HG02798 (cell line): ENCODE results near the gene CCNJL.
A peak's percentile ranks its signal among the peaks of the same experiment; 100 is the strongest.
"Not testable (repeated sequence)": the region's sequence is repeated elsewhere in the genome, so short reads cannot be mapped to it uniquely, and the experiment has no call there.

ENCODE experiments used
- ATAC-seq: cut with Tn5 transposase; IDR thresholded peaks from one replicate; pipeline ENCODE4 v1.9.1; 2021; ENCODE audit warnings: mild to moderate bottlenecking; ENCODE audit not compliant: unreplicated experiment, poor library complexity

CCNJL gene, protein sequence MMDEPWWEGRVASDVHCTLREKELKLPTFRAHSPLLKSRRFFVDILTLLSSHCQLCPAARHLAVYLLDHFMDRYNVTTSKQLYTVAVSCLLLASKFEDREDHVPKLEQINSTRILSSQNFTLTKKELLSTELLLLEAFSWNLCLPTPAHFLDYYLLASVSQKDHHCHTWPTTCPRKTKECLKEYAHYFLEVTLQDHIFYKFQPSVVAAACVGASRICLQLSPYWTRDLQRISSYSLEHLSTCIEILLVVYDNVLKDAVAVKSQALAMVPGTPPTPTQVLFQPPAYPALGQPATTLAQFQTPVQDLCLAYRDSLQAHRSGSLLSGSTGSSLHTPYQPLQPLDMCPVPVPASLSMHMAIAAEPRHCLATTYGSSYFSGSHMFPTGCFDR

GRCh38 chr5:160312134-160312959 lies at the start of gene CCNJL:
CCNJL (minus strand) TSS chr5:160312564; CDS start chr5:160311923, 641 bp downstream.
- peak; percentile 48 for ATAC-seq

DNA sequence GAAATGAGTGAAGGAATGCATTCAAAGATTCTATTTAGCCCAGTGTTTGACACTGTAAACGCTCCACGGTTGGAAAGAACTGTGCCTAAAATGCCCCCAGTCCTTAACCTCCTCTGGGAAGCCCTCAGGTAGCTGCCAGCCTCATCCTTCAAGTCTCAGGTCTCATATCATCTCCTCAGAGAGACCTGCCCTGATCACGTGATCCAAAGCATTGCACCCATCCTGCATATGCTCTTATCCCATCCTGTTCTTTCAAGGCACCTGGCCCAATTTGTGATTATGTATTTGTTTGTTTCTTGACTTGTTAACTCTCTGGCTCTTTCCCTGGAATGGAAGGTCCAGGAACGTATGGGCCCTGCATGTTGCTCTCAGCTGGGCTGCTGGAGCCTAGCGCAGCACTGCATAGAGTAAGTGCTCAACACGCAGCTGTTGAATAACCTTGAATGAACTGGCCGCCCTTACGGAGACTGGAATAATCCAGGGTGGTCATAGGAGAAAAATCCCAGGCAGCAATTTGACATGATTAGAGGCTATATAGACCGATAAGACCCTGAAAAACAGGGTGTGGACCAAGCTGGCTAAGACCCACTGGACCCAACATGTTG lies 49.4 kb upstream of the CCNJL start:
- no peak for ATAC-seq

- no peak for ATAC-seq
Measured at GRCh38 chr5:160360310-160360709, 47.9 kb upstream of the CCNJL start.

- ATAC-seq = no peak
Measured at GRCh38 chr5:160359816-160360215, 47.5 kb upstream of the CCNJL start.

- no peak for ATAC-seq
Measured at GRCh38 chr5:160359242-160359641, 46.9 kb upstream of the CCNJL start.

GRCh38 chr5:160357861-160358411 lies 45.6 kb upstream of the CCNJL start:
- no peak for ATAC-seq

DNA sequence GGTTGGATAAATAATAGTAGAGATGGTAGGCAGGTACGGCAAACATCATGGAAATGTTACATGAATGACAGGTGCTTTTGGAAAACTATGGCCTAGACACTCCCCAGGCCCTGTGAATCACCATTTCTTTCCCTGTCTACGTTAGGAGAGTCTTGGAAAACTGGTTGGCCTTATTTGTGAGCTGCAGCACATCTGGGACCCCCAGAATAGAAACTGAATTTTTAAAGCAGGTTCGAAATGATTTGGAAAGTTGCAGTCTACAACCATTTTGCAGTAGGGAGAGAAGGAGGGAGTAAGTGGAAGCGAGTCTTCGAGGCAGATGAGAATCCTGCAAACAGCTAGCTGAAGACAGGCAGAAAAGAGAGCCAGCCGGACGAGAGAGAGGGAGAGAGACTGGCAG lies 45.0 kb upstream of the CCNJL start:
- no peak for ATAC-seq

- no peak for ATAC-seq
Measured at GRCh38 chr5:160356550-160357347, 44.4 kb upstream of the CCNJL start.

- no peak for ATAC-seq
Measured at GRCh38 chr5:160354666-160355065, 42.3 kb upstream of the CCNJL start.

- ATAC-seq = no peak
Measured at GRCh38 chr5:160353379-160353778, 41.0 kb upstream of the CCNJL start.

DNA sequence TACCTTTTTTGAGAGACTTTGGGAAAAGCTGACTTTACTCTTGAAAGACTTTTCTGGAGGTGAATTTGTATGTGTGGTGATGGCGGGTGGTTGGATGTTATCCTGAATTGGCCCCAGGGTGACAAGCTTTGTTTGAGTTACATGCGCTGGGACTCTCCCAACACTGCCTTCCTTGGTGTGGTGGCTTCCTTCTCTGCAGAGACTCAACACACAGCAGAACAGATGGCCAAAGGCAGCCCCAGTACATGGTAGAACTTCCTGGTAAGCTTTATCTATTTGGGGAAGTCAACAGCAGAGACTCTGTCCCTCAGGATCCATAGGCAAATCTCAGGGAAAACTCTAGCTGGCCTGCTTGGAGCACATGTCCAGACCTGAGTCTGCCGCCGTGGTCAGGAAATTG lies 39.9 kb upstream of the CCNJL start:
- ATAC-seq = no peak

GRCh38 chr5:160349935-160350303 lies 37.6 kb upstream of the CCNJL start:
- no peak for ATAC-seq

DNA sequence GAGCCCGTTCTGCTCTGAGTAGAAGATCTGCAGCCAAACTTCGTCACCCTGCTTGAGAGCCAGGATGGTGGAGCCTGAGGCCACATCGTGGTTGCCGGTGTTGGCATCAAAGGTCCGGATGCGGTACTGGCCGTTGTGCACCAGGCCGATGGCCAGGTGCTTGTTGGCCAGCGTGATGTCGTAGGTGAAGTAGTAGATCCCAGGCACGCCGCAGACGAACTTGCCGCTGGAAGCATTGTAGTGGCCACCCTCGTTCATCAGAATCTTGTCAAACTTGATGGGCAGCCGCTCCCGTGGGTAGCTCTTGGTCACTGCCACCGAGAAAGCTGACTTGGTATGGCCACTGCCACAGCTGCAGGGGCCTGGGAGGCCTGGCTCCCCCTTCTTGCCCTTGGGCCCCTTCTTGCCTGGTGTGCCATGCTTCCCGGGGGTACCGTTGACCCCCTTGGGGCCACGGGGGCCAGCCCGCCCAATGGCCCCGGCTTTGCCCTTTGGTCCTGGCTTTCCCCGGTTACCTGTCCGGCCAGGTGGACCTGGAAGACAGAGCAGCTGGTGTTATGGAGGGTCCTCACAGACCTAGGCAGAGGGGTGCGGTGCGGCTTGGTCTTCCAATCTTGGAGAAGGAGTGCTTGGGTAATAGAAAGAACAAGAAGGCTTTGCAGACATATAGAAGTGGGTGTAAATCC lies 37.0 kb upstream of the CCNJL start:
- ATAC-seq = no peak

DNA sequence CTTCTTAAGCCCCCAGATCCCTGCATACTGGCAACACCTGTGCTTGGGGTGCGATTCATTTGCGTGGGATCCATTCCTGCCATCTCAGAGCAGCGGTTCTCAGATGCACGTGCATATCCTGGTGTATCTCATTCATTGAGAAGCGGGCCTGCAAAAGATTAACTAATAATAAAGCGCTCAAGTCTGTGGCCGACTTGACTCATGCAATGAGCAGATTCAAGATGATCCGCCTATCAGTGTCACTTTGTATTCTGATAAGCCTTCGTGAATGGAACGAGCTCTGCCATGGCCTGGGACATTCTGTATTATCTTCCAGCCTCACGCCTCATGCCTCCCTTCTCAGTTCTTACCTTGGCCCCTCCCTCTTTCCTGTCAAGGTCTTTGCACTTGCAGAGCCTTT lies 35.7 kb upstream of the CCNJL start:
- no peak for ATAC-seq

- ATAC-seq = no peak
Measured at GRCh38 chr5:160347448-160347847, 35.1 kb upstream of the CCNJL start.

DNA sequence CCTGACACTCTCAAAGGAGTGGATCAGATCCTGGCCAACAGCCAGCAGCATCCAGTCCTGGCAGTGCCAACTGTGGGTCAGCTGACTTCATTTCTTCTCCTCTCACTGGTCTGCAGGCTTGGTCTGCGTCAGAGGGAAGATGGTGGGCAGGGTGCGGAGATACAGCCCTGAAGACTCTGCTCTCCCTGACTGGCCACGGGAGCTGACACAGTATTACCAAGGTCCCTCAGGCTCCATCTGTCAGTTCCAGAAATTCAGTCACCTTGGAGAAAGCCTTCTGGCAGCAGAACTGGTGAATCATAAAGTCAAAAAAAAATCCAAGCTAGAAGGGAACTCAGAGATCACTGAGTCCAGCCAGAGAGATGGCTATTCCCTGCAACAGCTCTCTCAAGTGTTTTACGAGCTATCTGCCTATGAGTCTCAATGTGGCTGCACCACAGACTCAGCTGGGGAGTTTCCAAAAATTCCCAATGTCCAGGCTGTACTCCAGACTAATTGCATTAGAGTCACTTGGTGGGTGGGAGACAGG lies 30.1 kb upstream of the CCNJL start:
- ATAC-seq = no peak

- no peak for ATAC-seq
Measured at GRCh38 chr5:160341309-160341870, 29.0 kb upstream of the CCNJL start.

DNA sequence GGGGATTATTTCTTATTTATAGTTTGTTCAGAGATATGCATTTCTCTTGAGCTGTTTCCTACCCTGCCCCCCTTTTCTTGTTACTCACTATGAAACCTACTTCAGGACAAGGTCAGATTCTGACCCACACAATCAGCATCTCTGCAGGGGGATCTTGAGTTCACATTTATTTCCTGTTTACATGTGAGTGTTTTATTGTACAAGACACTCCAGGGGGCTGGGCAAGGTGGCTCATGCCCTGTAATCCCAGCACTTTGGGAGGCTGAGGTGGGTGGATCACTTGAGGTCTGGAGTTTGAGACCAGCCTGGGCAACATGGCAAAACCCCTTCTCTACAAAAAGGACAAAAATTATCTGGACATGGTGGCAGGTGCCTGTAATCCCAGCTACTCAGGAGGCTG lies 28.1 kb upstream of the CCNJL start:
- ATAC-seq = not testable (repeated sequence)
